Measurements from ENCODE around the gene SLC33A1.

GRCh38 chr3:155804323-155804722 lies 49.9 kb downstream of the SLC33A1 start:
- TF ChIP-seq CTCF (IDR thresholded peaks at IDR 0.05) (no peak), POLR2AphosphoS5 (IDR thresholded peaks at IDR 0.05; ENCODE audit: low read depth, low read length) (no peak), REST (IDR thresholded peaks at IDR 0.05; ENCODE audit: insufficient read depth in 1 of 2, low read depth in 2 of 2, low read length in 1 of 2) (no peak)
